Panc1 (cell line): ENCODE results near the gene IGFN1. TPM values are rescaled to one million over a fixed set of nuclear protein-coding genes. Genes with fewer than 3 reads are reported as not detected.

Source experiments
- ATAC-seq: fragments of 200-7000 bp; cut with Tn5 transposase; 2 replicates; pipeline ENCODE4 v1.9.1; 2020; ENCODE audit warnings: mild to moderate bottlenecking, moderate library complexity
- BruUV-seq: library from RNA; stranded (reverse); fragments of 400-500 nt; replicated peaks from 2 replicates; lab custom pipeline; 2021; lab: Mats Ljungman, UMichigan
- CTCF ChIA-PET: fragments of 300-600 bp; sonication (Branson Sonifier 250); formaldehyde crosslinking; loops from one replicate; lab custom pipeline; 2022; ENCODE audit warnings: antibody characterized with exemption; lab: Charles Lee
- POLR2A ChIA-PET: fragments of 300-600 bp; sonication (Branson Sonifier 250); formaldehyde crosslinking; loops from one replicate; lab custom pipeline; 2022; ENCODE audit warnings: antibody characterized with exemption; lab: Charles Lee
- DNase-seq: peaks from one replicate; pipeline ENCODE4 v3.0.0-alpha.2; 2010; ENCODE audit warnings: low read depth, low spot score
- H3K27ac ChIP-seq: 2 replicates; pipeline ENCODE4 v1.5.1; 2011; ENCODE audit warnings: mild to moderate bottlenecking, low read length, inconsistent platforms
- H3K27me3 ChIP-seq: fragments of 200-500 bp; sonication (Bioruptor generic); 2 replicates; pipeline ENCODE4 v1.6.0; 2014; ENCODE audit warnings: low read length, inconsistent platforms; ENCODE audit not compliant: control insufficient read depth, insufficient read depth
- H3K36me3 ChIP-seq: fragments of 200-500 bp; sonication (Bioruptor generic); 2 replicates; pipeline ENCODE4 v1.5.1; 2014; ENCODE audit warnings: inconsistent platforms, mild to moderate bottlenecking, low read length, moderate library complexity; ENCODE audit not compliant: control insufficient read depth, insufficient read depth
- H3K4me1 ChIP-seq: 2 replicates; pipeline ENCODE4 v1.5.1; 2011; ENCODE audit warnings: inconsistent platforms, mild to moderate bottlenecking, low read length, moderate library complexity; ENCODE audit not compliant: control insufficient read depth, insufficient read depth
- H3K4me3 ChIP-seq, 2 experiments: 2 replicates each; pipeline ENCODE4 v1.5.1; 2011 to 2012; ENCODE audit warnings: low read depth in 2 of 2, low read length in 2 of 2, mild to moderate bottlenecking in 2 of 2, inconsistent platforms in 1 of 2, moderate library complexity in 1 of 2
- H3K9me3 ChIP-seq: fragments of 200-500 bp; sonication (Bioruptor generic); 2 replicates; pipeline ENCODE4 v1.5.1; 2014; ENCODE audit warnings: low read depth, mild to moderate bottlenecking, inconsistent platforms, low read length, moderate library complexity; ENCODE audit not compliant: control insufficient read depth, insufficient read depth
- POLR2AphosphoS5 ChIP-seq: IDR thresholded peaks from 2 replicates; pipeline ENCODE4 v1.6.1; 2012; ENCODE audit warnings: mild to moderate bottlenecking, low read depth, low read length, moderate library complexity
- REST ChIP-seq, 2 experiments: IDR thresholded peaks; 2 replicates each; pipeline ENCODE4 v1.6.1; 2011 to 2012; ENCODE audit warnings: low read depth in 2 of 2, control low read depth in 1 of 2, low read length in 1 of 2, mild to moderate bottlenecking in 1 of 2, moderate library complexity in 1 of 2; ENCODE audit not compliant: insufficient read depth in 1 of 2
- SIN3A ChIP-seq: IDR thresholded peaks from 2 replicates; pipeline ENCODE4 v1.6.1; 2012; ENCODE audit warnings: low read depth, mild to moderate bottlenecking, low read length, moderate library complexity, borderline replicate concordance; ENCODE audit not compliant: insufficient read depth
- TCF7L2 ChIP-seq: IDR thresholded peaks from 2 replicates; pipeline ENCODE4 v1.6.1; 2011; ENCODE audit warnings: mild to moderate bottlenecking, low read depth, low read length, inconsistent platforms
- in situ Hi-C: cut with HindIII; loops from 2 replicates; pipeline ENCODE4 v1.10.0; 2016; ENCODE audit warnings: low sequenced_read_pairs, low pct_unique_long_range_greater_than_20kb
- intact Hi-C: fragments of 100-400 bp; cut with micrococcal nuclease; formaldehyde crosslinking; loops from one replicate; pipeline ENCODE4 v1.10.0; 2022; ENCODE audit not compliant: unreplicated experiment
- total RNA-seq: library from RNA; stranded (reverse); gene quantifications from one replicate; pipeline ENCODE4 v1.2.1, GENCODE V29; 2021; ENCODE audit not compliant: unreplicated experiment
- TF ChIP-seq, protein P1 (sequence below): fragments of 450-650 bp; IDR thresholded peaks from 2 replicates; pipeline ENCODE4 v1.5.1; 2017; ENCODE audit warnings: mild to moderate bottlenecking

Gene IGFN1
- total RNA-seq, 1 experiment from 2014 or later: not detected

- ATAC-seq (no peak), DNase-seq (no peak)
- no peaks in the 10 kb centered on the region; the same call in 1 of the 2 replicates for H3K27me3 ChIP-seq
- ChIA-PET CTCF (no interaction called here), POLR2A (no interaction called here)
- no peak for TF ChIP-seq POLR2AphosphoS5
- TF ChIP-seq SIN3A: no peak
- no peak for TF ChIP-seq REST (IDR thresholded peaks at IDR 0.05; ENCODE audit: insufficient read depth in 1 of 2, low read depth in 2 of 2, low read length in 1 of 2)
- TF ChIP-seq, protein P1, sequence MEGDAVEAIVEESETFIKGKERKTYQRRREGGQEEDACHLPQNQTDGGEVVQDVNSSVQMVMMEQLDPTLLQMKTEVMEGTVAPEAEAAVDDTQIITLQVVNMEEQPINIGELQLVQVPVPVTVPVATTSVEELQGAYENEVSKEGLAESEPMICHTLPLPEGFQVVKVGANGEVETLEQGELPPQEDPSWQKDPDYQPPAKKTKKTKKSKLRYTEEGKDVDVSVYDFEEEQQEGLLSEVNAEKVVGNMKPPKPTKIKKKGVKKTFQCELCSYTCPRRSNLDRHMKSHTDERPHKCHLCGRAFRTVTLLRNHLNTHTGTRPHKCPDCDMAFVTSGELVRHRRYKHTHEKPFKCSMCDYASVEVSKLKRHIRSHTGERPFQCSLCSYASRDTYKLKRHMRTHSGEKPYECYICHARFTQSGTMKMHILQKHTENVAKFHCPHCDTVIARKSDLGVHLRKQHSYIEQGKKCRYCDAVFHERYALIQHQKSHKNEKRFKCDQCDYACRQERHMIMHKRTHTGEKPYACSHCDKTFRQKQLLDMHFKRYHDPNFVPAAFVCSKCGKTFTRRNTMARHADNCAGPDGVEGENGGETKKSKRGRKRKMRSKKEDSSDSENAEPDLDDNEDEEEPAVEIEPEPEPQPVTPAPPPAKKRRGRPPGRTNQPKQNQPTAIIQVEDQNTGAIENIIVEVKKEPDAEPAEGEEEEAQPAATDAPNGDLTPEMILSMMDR: no peak
- TF ChIP-seq TCF7L2: no peak
- H3K27ac ChIP-seq: no peak overlapping the region
- in situ Hi-C loops: no loop called here
- H3K36me3 ChIP-seq: no peaks in the 10 kb centered on the region
- no TSS peak for BruUV-seq
- intact Hi-C loops: loop anchor here (5.0 kb wide), 1 partner anchor 95 kb away; no protein-coding TSS in a partner anchor
- no peaks in the 10 kb centered on the region for H3K9me3 ChIP-seq
- no peak overlapping the region for H3K4me3 ChIP-seq
- H3K4me1 ChIP-seq: no peaks in the 10 kb centered on the region
Measured at GRCh38 chr1:201251851-201252430, 61.3 kb downstream of the IGFN1 start.

- no peak overlapping the region for H3K4me3 ChIP-seq
- CTCF ChIA-PET: no interaction called here
- TF ChIP-seq SIN3A: no peak
- no peak for TF ChIP-seq REST (IDR thresholded peaks at IDR 0.05; ENCODE audit: insufficient read depth in 1 of 2, low read depth in 2 of 2, low read length in 1 of 2)
- no peak for TF ChIP-seq POLR2AphosphoS5
- TF ChIP-seq, protein P1: no peak
- TF ChIP-seq TCF7L2: no peak
- H3K27me3 ChIP-seq: no peaks in the 10 kb centered on the region; the same call in 1 of the 2 replicates
- H3K36me3 ChIP-seq: no peaks in the 10 kb centered on the region
- H3K9me3 ChIP-seq: no peaks in the 10 kb centered on the region
- in situ Hi-C loops: no loop called here
- DNase-seq (no peak), ATAC-seq (no peak)
- no peak overlapping the region for H3K27ac ChIP-seq
- BruUV-seq: no TSS peak
- intact Hi-C loops: loop anchor here (5.0 kb wide), 1 partner anchor 94 kb away; no protein-coding TSS in a partner anchor
- POLR2A ChIA-PET: no interaction called here
- no peaks in the 10 kb centered on the region for H3K4me1 ChIP-seq
Measured at GRCh38 chr1:201252944-201253371, 62.3 kb downstream of the IGFN1 start.
